Activated CD4-positive, alpha-beta T cell treated with anti-CD3 and anti-CD28 coated beads, Interleukin-10, Interleukin-2, amounts not matched to agents 100 ng/mL and 50 ng/mL, durations not matched to agents 16 hours and 8 hours (primary cell): ENCODE measurements around the gene P2RY11.
A peak's percentile ranks its signal among the peaks of the same experiment; 100 is the strongest.

Experiments
- DNase-seq: peaks from one replicate; pipeline ENCODE4 v3.0.0-alpha.2; 2020

The P2RY11 gene

GRCh38 chr19:10093295-10094186 lies 18.0 kb upstream of the P2RY11 start:
- no peak for DNase-seq

- DNase-seq = no peak
Observed at GRCh38 chr19:10095622-10095947, 15.9 kb upstream of the P2RY11 start.

- peak; percentile 96 for DNase-seq
Observed at GRCh38 chr19:10095948-10096614, 15.4 kb upstream of the P2RY11 start.

- no peak for DNase-seq
Observed at GRCh38 chr19:10096615-10096963, 14.9 kb upstream of the P2RY11 start.

GRCh38 chr19:10100163-10100785 lies 11.2 kb upstream of the P2RY11 start:
- DNase-seq = no peak

GRCh38 chr19:10102787-10103236 lies 8.7 kb upstream of the P2RY11 start:
- no peak for DNase-seq

GRCh38 chr19:10104130-10104513 lies 7.4 kb upstream of the P2RY11 start:
- DNase-seq = no peak

- DNase-seq = peak; percentile 90
Observed at GRCh38 chr19:10104665-10105508, 6.6 kb upstream of the P2RY11 start.

GRCh38 chr19:10105509-10106099 lies 5.9 kb upstream of the P2RY11 start:
- DNase-seq = peak; percentile 76

- peak; percentile 99 for DNase-seq
Observed at GRCh38 chr19:10106100-10106936, 5.2 kb upstream of the P2RY11 start, which contains the start of gene PPAN. Gene PPAN (plus strand): TSS chr19:10106362. CDS start chr19:10106395, 33 bp downstream.

- DNase-seq = no peak
Observed at GRCh38 chr19:10107254-10107653, 4.2 kb upstream of the P2RY11 start.

GRCh38 chr19:10107817-10108367 lies 3.6 kb upstream of the P2RY11 start:
- DNase-seq = no peak

- no peak for DNase-seq
Observed at GRCh38 chr19:10109528-10109927, 2.0 kb upstream of the P2RY11 start.

- no peak for DNase-seq
Observed at GRCh38 chr19:10110076-10110971, 1.2 kb upstream of the P2RY11 start.

- no peak for DNase-seq
Observed at GRCh38 chr19:10110972-10111317, 548 bp upstream of the P2RY11 start.

GRCh38 chr19:10112037-10112761 lies 706 bp downstream of the P2RY11 start:
- DNase-seq = peak; percentile 80

- peak; percentile 83 for DNase-seq
Observed at GRCh38 chr19:10112895-10113591, 1.6 kb downstream of the P2RY11 start.

- DNase-seq = peak; percentile 42
Observed at GRCh38 chr19:10113592-10113963, 2.1 kb downstream of the P2RY11 start.
